ENCODE results near the gene CFDP1. TPM values are rescaled to one million over a fixed set of nuclear protein-coding genes. Genes with fewer than 3 reads are reported as not detected.

The CFDP1 gene
- polyA plus RNA-seq, 1 donor = 167 TPM

DNA sequence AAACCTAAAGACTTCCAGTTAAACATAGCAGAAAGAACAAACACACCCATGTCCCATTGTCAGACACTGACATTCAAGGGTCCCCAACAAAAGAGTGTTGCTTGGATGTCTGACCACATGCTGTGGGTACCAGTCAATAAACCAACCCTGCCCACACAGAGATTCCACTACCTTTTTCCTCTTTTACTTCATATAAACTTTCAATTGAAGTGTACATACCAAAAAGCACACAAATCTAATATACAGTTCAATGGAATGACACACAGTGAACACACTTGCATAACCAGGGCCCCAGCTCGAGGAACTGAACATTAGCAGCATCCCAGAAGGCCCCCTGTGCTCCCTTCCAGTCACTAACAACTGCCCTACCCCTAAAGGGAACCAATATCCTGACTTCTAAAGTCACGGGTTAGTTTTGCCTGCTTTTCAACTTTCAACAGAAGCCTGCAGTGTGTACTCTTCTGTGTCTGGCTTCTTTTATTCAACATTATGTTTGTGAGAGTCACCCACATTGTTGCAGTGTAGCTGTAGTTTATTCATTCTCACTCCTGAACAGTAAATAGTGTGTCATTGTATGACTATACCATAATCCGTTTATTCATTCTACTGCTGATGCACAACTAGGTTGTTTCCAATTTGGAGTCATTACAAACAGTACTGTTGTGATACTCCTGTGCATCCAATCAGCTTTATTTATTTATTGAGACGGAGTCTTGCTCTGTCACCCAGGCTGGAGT, 18.0 kb downstream of the CFDP1 start:
- DNase-seq = no peak

DNA sequence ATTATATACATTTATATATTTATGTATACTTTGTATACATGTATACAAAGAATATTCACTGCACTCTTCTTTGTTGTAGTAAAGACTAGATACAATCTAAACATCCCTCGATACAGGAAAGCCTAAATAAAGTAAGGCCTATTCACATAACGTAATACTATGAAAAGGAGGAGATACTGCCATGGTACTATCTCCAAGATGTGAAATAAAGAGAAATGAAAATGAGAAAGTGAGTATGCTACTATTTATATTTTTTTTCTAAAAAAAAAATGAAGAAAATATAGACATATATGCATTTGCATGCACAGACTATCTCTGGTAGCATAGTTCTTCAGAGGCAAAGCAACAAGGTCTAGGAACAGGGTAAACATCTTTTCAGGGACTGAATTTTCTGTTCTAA, 19.4 kb downstream of the CFDP1 start:
- no peak for DNase-seq

DNA sequence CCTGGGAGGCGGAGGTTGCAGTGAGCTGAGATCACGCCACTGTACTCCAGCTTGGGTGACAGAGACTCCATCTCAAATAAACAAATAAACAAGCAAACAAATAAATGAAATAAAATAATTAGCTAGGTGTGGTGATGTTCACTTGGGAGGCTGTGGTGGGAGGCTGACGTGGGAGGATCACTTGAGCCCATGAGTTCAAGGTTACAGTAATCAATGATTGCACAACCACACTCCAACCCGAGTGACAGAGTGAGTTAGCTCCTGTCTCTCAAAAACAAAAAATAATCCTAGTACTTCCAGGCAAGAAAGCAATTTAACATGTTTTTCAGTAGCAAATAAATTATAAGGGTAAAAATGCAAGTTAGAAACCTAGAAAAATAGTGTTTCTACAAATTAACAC, 26.4 kb downstream of the CFDP1 start:
- DNase-seq = no peak

DNA sequence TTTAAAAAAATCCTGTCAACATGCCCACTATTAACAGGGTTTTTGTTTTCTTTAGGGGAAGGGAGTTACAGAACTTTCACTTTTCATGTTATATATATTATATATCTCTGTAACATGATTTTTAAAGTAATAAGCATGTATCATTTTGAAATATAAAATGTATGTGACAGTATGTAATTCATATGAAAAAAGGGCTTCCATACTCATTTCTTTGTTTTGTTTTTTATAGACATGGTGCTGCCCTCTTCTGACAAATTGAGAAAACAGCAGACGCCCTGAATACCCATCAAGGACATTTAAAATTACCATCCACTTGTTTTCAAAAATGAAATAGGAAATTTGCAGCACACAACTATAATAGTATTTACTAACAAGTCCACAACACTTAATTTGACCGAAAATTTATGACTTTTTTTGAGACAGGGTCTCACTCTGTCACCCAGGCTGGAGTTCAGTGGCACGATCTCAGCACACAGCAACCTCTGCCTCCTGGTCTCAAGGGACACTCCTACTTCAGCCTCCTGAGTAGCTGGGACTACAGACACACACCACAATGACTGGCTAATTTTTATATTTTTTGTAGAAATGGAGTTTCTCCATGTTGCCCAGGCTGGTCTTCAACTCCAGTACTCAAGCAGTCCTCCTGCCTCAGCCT, 30.4 kb downstream of the CFDP1 start:
- peak; percentile 38 for DNase-seq

DNA sequence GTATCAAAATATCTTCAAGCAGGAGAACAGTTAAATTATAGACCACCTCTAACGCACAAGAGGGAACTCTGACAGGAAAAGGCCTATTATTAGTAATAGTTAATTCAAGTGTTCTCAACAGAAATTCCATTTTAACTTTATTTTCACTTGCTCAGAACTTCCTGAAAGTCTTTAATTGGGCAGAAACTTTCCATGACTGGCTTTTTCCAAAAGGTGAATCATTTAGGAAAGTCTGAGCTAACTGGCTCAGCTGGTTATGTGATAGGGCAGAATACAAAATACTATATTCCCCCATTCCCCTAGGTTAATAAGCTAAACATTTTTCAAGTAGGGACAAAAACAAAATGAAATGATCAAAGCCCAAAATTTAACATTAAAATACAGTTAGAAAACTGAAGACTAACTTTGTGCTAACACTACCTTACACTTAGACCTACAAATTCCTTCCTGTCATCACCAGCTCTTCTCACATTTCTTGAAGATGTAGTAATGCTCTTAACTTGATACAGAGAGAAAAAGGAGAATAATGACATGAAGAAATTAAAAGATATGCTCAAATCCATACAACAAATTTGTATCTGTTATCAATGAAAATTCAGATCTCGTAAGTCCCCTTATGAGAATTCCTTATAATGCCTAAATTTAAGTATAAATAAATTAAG, 31.0 kb downstream of the CFDP1 start:
- DNase-seq = no peak

DNA sequence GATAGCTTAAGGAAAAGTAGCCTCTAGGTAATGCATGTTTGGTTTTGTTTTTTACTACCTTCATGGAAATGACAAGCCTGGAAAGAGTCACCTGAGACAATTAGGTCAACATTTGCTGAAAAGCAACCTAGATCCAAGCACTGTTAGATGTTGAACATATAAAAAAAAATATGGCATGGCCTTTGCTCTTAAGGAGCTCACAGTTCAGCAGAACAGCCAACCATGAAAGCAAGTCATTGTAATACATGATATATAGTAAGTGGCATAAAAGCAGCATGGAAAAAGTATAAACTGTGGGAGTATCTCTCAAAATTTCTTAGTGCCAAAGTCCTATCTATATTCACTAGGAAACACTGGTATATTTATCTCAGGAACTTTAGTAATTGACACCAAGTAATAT, 31.6 kb downstream of the CFDP1 start:
- no peak for DNase-seq

DNA sequence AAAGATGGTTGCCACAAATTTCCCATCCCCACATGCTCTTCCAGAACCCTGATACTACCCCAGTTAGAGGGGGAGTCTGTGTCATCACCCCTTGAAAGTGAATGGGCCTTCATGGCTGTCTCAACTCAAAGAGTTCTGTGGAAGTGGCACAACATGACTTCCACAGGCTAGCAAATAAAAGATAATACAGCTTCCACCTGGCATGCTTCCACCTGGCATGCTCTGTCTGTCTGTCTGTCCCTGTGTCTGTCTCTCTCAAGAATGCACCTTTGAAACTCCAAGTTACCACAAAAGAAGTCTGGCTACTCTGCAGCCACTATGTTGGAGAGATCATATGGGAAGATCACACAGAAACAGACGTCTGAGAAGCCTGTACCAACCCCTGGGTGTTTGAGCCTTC, 35.0 kb downstream of the CFDP1 start:
- no peak for DNase-seq

DNA sequence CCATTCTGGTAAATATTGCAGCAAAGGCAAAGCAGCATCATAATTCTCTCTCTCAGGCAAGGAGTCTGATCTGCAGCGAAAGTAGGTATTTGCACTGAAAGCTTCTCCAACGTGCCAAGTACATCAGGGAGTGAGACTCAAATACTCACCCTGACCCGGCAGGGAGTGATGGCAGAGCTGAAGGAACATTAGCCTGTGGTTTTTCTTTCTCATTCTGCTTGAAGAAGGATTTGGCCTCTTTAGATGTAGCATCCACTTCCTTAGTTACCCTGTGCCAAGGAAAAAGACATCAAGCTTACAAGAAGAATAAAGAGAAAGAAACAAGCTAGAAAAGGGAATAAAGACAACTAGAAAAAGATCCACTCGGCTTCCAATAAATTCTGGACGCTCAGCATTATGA, 38.4 kb downstream of the CFDP1 start:
- no peak for DNase-seq

DNA sequence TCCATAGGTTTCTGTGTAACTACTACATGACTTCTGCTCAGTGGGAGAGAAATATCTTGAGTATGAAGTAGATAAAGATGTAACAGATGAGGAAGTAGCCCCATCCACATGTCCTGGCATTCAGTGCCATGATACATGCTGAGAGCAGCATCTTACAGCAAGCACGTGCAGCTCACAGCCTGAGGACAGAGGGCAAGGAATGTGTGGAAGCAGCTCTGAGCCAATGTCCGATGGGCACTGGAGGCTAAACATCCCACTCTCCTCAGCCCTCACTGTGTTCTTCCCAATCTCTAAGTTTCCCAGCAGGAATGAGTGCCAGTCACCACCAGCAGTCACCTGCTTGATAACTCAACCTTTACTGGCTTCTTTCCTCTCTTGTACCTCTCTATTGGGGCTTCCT, 40.4 kb downstream of the CFDP1 start:
- DNase-seq = no peak

DNA sequence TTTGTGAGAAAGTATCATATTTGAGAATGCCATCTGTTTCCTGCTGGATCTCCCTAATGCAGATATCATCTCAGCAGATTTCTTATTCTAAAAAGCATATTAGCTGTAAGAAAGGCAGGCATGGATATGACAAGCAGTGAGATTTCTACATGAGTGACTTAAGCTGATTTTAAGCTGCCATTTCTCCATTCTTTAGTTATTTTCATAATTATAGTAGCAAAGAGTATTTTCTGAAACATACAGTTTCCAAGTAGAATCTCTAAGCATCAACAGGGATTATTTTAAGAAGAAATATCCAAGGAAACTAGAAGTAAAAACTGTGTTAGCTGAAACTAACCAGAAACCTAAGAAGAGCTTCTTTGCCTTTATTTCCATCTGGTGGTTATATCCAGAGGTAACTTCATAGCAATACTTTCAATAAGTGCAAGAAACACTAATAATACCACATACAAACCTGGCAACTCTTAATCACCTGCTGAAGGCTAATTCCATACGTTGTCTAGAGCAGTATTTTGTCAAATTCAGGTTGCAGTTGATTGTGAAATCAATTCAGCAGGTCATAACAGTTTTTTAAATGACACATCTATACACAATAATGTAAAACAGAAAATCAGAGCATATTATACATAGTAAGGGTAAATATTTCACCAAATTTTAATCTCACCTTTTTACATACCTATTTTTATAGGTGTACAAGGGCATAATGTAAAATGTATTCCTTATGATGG, 42.2 kb downstream of the CFDP1 start:
- DNase-seq = no peak

DNA sequence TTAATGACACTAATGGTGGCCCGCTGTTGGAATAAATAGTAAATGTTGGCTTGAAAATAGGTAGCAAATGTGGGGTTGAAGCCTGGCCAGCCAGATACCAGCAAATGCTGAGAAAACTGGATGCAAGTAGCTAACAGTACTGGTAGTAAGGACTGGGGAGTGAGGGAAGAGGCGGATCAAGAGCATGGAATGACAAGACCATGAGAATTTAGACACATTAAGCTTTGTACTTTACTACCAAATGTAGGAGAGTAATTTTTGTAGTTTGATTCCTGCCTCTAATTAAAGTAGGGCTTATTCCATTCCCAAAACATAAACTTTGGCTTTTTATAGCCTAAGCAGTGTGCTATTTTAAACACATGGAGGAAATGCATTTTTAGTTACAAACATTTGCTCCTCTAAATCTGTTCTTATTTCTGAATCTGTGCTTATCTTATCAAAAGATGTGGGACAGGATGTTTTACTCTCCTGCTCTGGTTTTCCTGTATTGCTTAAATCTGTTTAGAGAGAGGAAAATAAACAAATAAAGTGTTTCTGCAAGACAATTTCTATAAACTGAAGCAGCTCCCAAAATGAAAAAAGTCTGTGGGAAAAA, 44.1 kb downstream of the CFDP1 start:
- no peak for DNase-seq

DNA sequence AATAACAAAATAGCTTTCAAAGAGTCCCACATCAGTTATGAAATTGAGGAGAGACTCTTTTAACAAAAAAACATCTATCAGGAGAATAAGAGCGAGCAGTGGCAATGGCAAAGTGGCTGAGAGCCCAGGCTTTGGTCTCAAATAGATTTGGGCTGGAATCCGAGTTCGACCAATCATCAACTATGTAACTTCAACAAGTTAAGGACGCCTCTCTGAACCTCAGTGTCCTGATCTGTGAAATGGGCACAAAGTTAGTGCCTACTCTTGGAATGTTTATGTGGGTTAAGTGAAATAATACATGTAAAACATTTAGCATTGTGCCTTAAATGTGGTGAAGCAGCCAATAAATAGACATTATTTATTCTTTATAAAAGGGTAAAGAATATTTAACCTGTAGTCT, 45.4 kb downstream of the CFDP1 start:
- no peak for DNase-seq

DNA sequence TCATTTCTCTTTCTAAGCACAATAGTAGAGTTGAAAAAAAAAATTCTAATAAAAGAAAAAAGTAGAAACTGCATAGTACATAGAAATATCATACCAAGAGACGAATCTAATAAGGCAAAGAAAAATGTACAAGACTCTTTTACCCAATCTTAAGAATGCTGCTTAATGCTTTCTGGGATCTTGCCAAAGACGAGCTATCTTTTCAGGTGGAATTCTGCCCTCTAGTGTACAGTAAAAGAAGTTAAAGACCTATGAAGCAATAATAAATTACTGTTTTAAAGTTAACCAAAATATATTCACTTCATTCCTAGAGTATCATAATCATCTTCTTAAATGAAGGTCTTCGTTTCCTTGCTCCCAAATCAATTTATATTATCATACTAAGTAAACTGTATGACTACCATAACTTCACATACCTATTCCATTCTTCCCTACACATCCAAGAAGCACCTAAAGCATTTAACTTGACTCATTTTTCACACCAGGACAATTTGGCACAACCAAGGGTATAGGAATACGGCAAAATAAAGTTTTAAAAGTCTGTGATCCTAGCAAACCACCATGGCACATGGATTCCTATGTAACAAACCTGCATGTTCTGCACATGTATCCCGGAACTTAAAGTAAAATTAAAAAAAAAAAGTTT, 47.7 kb downstream of the CFDP1 start:
- peak; percentile 85 for DNase-seq

DNA sequence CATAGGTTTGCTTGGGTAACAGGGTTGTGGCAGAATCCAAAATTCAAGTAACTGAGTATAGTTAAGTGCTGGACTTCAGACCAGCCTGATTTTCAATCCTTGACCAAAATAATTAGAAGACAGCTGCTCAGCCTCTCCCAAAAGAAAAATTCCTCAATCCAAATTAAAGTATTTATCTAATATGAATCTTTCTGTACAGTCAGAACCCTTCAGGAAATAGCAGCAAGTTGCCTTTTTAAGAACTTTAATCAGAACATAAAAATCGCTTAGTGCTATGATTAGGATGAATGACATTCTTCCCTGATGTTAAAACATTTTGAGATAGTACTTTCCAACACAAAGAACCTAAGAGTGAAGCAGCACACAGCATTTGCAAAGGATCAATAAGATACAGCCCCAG, 50.2 kb downstream of the CFDP1 start:
- DNase-seq = no peak

DNA sequence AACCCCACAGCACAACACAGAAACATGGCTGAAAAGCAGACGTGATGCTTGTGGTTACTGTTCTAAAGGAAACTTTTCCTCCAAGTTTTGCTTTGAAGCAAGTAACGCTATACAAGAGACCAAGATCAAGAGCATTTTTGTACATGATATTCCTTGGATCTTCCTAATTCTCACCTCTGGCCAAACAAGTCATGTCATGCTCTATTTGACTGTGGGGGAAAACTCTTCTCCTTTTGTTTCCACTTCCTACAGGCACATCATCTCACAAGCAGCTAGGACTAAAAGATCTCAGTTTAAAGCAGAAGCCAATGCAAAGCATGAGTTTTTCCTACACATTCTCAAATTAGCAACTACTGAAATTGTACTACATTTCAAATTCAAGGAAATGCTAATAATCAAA, 50.7 kb downstream of the CFDP1 start:
- no peak for DNase-seq

DNA sequence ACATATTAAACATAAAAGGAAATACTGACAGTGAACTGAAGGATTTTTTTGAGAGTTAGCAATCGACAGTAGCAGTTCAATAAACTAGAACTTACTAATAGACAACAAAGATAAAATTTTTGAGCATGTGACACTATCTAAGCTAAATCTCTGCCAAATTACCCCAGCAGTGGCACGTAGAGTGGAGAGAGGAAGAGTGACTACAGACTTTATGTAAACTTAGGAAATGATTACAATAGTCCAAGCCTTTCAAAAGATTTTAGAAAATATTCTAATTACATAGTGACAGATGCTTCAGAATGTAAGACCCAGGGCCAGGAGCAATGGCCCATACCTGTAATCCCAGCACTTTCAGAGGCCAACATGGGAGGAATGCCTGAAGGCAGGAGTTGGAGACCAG, 52.4 kb downstream of the CFDP1 start:
- DNase-seq = no peak

DNA sequence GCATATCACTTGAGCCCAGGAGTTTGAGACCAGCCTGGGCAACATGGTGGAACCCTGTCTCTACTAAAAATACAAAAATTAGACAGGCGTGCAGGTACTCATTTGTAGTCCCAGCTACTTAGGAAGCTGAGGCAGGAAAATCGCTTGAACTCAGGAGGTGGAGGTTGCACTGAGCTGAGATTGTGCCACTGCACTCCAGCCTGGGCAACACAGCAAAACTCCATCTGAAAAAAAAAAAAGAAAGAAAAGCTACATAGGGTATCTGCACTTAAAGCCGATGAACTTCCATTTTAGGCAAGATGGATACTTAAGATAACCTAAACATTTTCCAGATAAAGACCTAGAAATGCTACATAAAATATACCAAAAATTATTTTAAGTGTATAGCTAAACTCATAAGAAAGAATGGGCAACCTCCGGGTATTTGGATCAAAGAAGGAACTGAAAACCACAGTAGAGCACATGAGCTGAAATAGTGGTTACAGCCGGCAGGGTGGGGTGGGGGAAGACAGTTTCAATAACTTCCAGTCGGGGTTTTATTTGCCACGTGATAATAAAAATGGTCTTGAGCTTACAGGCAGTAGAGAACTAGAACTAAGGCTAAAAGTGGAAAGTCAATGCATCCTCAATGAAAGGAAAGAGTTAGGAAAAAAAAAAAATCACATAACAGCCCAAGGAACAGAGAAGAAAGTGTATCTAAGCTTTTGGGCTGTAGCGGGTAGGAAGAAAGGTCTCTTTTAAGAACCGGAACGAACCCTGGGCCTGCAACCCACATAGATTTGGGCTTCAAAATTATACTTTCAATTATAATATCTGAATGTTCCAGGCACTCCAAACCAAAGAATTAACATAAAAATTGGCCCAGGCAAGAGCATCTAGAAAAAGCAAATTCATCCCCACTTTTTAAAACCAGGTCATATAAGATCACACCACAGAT, 53.1 kb downstream of the CFDP1 start:
- no peak for DNase-seq

DNA sequence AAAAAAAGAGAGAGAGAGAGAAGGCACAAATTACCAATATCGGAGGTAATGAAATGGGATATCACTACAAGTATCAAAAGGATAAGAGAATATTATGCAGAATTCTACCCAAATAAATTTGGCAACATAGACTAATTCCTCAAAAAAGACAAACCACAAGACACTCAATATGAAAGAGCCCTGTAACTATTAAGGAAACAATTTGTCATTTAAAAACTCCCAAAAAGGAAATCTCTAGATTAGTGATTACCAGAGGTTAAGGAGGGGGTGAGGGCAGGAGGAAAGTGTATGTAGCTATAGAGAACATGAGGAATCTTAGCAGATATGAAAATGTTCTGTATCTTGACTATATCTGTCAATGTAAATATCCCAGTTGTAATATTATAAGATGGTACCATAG, 54.0 kb downstream of the CFDP1 start:
- DNase-seq = no peak

DNA sequence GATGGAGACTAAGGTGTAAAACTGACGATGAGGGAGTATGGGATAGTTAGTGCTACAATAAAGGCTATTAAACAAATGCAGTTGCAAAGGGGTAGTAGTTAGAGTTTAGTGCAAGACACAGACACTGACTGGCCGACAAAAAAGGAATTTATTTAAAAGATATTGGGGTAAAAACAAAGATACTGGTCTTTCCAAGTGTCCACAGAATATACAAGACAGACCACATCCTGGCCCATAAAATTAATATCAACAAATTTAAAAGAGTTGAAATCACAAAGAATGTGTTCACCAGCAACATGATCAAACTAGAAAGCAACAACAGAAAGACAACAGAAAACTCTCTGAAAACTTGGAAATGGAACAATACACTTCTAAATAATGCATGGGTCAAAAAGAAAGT, 54.7 kb downstream of the CFDP1 start:
- no peak for DNase-seq

DNA sequence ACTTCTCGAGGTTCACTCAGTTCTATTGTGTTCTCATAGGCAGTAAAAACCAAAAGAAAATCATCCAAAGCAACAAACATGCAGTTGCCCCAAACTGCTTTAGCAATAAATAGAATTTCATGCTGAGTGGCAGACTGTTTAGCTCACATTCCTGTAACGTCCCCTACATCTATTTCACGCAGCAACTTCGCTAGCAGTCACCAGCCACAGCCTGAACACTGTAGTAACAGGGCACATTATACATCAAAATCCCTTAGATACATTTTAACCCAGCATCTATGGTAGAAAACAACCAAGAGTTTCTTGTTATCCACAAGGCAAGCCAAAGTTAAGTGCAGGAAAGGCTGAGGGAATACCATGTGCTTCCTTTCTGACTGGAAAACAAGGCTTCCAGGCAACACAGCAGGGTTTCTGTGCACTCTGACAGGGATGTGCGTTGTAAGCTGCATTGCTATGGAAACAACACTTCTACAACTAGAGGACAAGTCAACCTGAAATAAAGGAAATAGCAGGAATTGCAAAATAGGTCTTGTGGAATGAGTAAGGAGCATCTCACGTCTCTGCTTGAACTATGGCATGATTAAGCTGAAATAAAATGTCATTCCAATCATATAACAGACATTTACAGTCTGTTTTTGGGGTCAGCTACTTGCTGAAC, 55.4 kb downstream of the CFDP1 start:
- DNase-seq = peak; percentile 20
